Measurements from ENCODE around the gene SLC5A4.

Gene SLC5A4

GRCh38 chr22:32236970-32237369 lies 18.2 kb downstream of the SLC5A4 start:
- in situ Hi-C loops (cut with MboI; ENCODE audit: low sequenced_read_pairs): no loop called here

- in situ Hi-C loops (cut with MboI; ENCODE audit: low sequenced_read_pairs): no loop called here
These were observed 22.1 kb downstream of the SLC5A4 start for GRCh38 chr22:32233091-32233490.

GRCh38 chr22:32232191-32232830 lies 22.8 kb downstream of the SLC5A4 start:
- in situ Hi-C loops (cut with MboI; ENCODE audit: low sequenced_read_pairs): no loop called here

- in situ Hi-C loops (cut with MboI; ENCODE audit: low sequenced_read_pairs): no loop called here
These were observed 28.6 kb downstream of the SLC5A4 start for GRCh38 chr22:32226326-32227104.

GRCh38 chr22:32222991-32223390 lies 32.2 kb downstream of the SLC5A4 start:
- in situ Hi-C loops (cut with MboI; ENCODE audit: low sequenced_read_pairs): no loop called here

GRCh38 chr22:32219026-32219425 lies 36.1 kb downstream of the SLC5A4 start:
- in situ Hi-C loops (cut with MboI; ENCODE audit: low sequenced_read_pairs): no loop called here

- in situ Hi-C loops (cut with MboI; ENCODE audit: low sequenced_read_pairs): no loop called here
These were observed 36.7 kb downstream of the SLC5A4 start for GRCh38 chr22:32218470-32218869.

GRCh38 chr22:32217465-32217864 lies 37.7 kb downstream of the SLC5A4 start:
- in situ Hi-C loops (cut with MboI; ENCODE audit: low sequenced_read_pairs): no loop called here

GRCh38 chr22:32216911-32217310 lies 38.2 kb downstream of the SLC5A4 start:
- in situ Hi-C loops (cut with MboI; ENCODE audit: low sequenced_read_pairs): no loop called here

- in situ Hi-C loops (cut with MboI; ENCODE audit: low sequenced_read_pairs): no loop called here
These were observed 44.1 kb downstream of the SLC5A4 start for GRCh38 chr22:32211011-32211410.

GRCh38 chr22:32208681-32209080 lies 46.5 kb downstream of the SLC5A4 start:
- in situ Hi-C loops (cut with MboI; ENCODE audit: low sequenced_read_pairs): no loop called here

GRCh38 chr22:32207971-32208480 lies 47.1 kb downstream of the SLC5A4 start:
- in situ Hi-C loops (cut with MboI; ENCODE audit: low sequenced_read_pairs): no loop called here

- in situ Hi-C loops (cut with MboI; ENCODE audit: low sequenced_read_pairs): no loop called here
These were observed 48.1 kb downstream of the SLC5A4 start for GRCh38 chr22:32206774-32207758.

- in situ Hi-C loops (cut with MboI; ENCODE audit: low sequenced_read_pairs): no loop called here
These were observed 49.0 kb downstream of the SLC5A4 start for GRCh38 chr22:32205974-32206773.

- in situ Hi-C loops (cut with MboI; ENCODE audit: low sequenced_read_pairs): no loop called here
These were observed 50.1 kb downstream of the SLC5A4 start, which contains the start of gene RFPL2 for GRCh38 chr22:32204856-32205722. TSS of gene RFPL2 (minus strand) at chr22:32205073. CDS start at chr22:32202451, 2,622 bp downstream.

- in situ Hi-C loops (cut with MboI; ENCODE audit: low sequenced_read_pairs): no loop called here
These were observed 50.9 kb downstream of the SLC5A4 start for GRCh38 chr22:32204040-32204855.

- in situ Hi-C loops (cut with MboI; ENCODE audit: low sequenced_read_pairs): no loop called here
These were observed 51.7 kb downstream of the SLC5A4 start for GRCh38 chr22:32203181-32204039.

Data from HL-60/S4 treated with retinoic acid at 250 ng/mL for 4 days and 3 days (cell line).